Measurements from ENCODE around the gene PFKFB1. TPM values are rescaled to one million over a fixed set of nuclear protein-coding genes. Genes with fewer than 3 reads are reported as not detected.

Gene PFKFB1
- total RNA-seq, 1 experiment from 2014 or later, result 0.14 TPM

GRCh38 chrX:54964766-54965497 is 29.1 kb downstream of the PFKFB1 start:
- Histone ChIP-seq H3K27me3 (ENCODE audit: control insufficient read depth, insufficient read depth, low read length) (no peaks in the 10 kb centered on the region), H3K36me3 (replicated peaks; ENCODE audit: control insufficient read depth, insufficient read depth, low read length) (no peaks in the 10 kb centered on the region), H3K4me3 (ENCODE audit: insufficient read depth, low read depth, low read length) (no peak overlapping the region)
- DNase-seq, result no peak

- H3K4me3 ChIP-seq (ENCODE audit: insufficient read depth, low read depth, low read length), result no peak overlapping the region
- no peaks in the 10 kb centered on the region for H3K27me3 ChIP-seq (ENCODE audit: control insufficient read depth, insufficient read depth, low read length)
- H3K36me3 ChIP-seq (replicated peaks; ENCODE audit: control insufficient read depth, insufficient read depth, low read length), result no peaks in the 10 kb centered on the region
- DNase-seq, result no peak
These were observed 32.2 kb downstream of the PFKFB1 start for GRCh38 chrX:54961750-54962149.

GRCh38 chrX:54950730-54951375 is 43.1 kb downstream of the PFKFB1 start:
- DNase-seq, result no peak
- H3K36me3 ChIP-seq (replicated peaks; ENCODE audit: control insufficient read depth, insufficient read depth, low read length), result no peaks in the 10 kb centered on the region
- no peak overlapping the region for H3K4me3 ChIP-seq (ENCODE audit: insufficient read depth, low read depth, low read length)
- no peaks in the 10 kb centered on the region for H3K27me3 ChIP-seq (ENCODE audit: control insufficient read depth, insufficient read depth, low read length)

GRCh38 chrX:54945224-54945623 is 48.8 kb downstream of the PFKFB1 start:
- no peaks in the 10 kb centered on the region for H3K27me3 ChIP-seq (ENCODE audit: control insufficient read depth, insufficient read depth, low read length)
- H3K36me3 ChIP-seq (replicated peaks; ENCODE audit: control insufficient read depth, insufficient read depth, low read length), result no peaks in the 10 kb centered on the region
- no peak overlapping the region for H3K4me3 ChIP-seq (ENCODE audit: insufficient read depth, low read depth, low read length)
- no peak for DNase-seq

- no peak for DNase-seq
- no peaks in the 10 kb centered on the region for H3K36me3 ChIP-seq (replicated peaks; ENCODE audit: control insufficient read depth, insufficient read depth, low read length)
- H3K4me3 ChIP-seq (ENCODE audit: insufficient read depth, low read depth, low read length), result no peak overlapping the region
- H3K27me3 ChIP-seq (ENCODE audit: control insufficient read depth, insufficient read depth, low read length), result no peaks in the 10 kb centered on the region
These were observed 49.2 kb downstream of the PFKFB1 start for GRCh38 chrX:54944816-54945215.

- Histone ChIP-seq H3K27me3 (ENCODE audit: control insufficient read depth, insufficient read depth, low read length) (no peaks in the 10 kb centered on the region), H3K36me3 (replicated peaks; ENCODE audit: control insufficient read depth, insufficient read depth, low read length) (no peaks in the 10 kb centered on the region), H3K4me3 (ENCODE audit: insufficient read depth, low read depth, low read length) (no peak overlapping the region)
- DNase-seq, result no peak
These were observed 56.6 kb downstream of the PFKFB1 start for GRCh38 chrX:54937416-54937815.

- Histone ChIP-seq H3K27me3 (ENCODE audit: control insufficient read depth, insufficient read depth, low read length) (no peaks in the 10 kb centered on the region), H3K36me3 (replicated peaks; ENCODE audit: control insufficient read depth, insufficient read depth, low read length) (peaks cover 5% of the 10 kb centered on the region)
- no peak for DNase-seq
These were observed 58.7 kb downstream of the PFKFB1 start for GRCh38 chrX:54935306-54935705.

GRCh38 chrX:54934890-54935289 is 59.1 kb downstream of the PFKFB1 start:
- Histone ChIP-seq H3K36me3 (replicated peaks; ENCODE audit: control insufficient read depth, insufficient read depth, low read length) (peaks cover 5% of the 10 kb centered on the region), H3K27me3 (ENCODE audit: control insufficient read depth, insufficient read depth, low read length) (no peaks in the 10 kb centered on the region), H3K4me3 (ENCODE audit: insufficient read depth, low read depth, low read length) (no peak overlapping the region)
- no peak for DNase-seq

More at GRCh38 chrX:54935306-54935705, 58.7 kb downstream of the PFKFB1 start:
- H3K4me3 ChIP-seq (ENCODE audit: insufficient read depth, low read depth, low read length), result no peak overlapping the region

- H3K36me3 ChIP-seq (replicated peaks; ENCODE audit: control insufficient read depth, insufficient read depth, low read length), result peaks cover 11% of the 10 kb centered on the region
- H3K27me3 ChIP-seq (ENCODE audit: control insufficient read depth, insufficient read depth, low read length), result no peaks in the 10 kb centered on the region
- H3K4me3 ChIP-seq (ENCODE audit: insufficient read depth, low read depth, low read length), result no peak overlapping the region
- no peak for DNase-seq
These were observed 59.9 kb downstream of the PFKFB1 start for GRCh38 chrX:54934058-54934457.

GRCh38 chrX:54933150-54933826 is 60.7 kb downstream of the PFKFB1 start:
- no peak for DNase-seq
- Histone ChIP-seq H3K36me3 (replicated peaks; ENCODE audit: control insufficient read depth, insufficient read depth, low read length) (peaks cover 17% of the 10 kb centered on the region), H3K4me3 (ENCODE audit: insufficient read depth, low read depth, low read length) (no peak overlapping the region), H3K27me3 (ENCODE audit: control insufficient read depth, insufficient read depth, low read length) (no peaks in the 10 kb centered on the region)

- no peak for DNase-seq
- no peak overlapping the region for H3K4me3 ChIP-seq (ENCODE audit: insufficient read depth, low read depth, low read length)
- H3K27me3 ChIP-seq (ENCODE audit: control insufficient read depth, insufficient read depth, low read length), result no peaks in the 10 kb centered on the region
- H3K36me3 ChIP-seq (replicated peaks; ENCODE audit: control insufficient read depth, insufficient read depth, low read length), result peaks cover 20% of the 10 kb centered on the region
These were observed 62.9 kb downstream of the PFKFB1 start for GRCh38 chrX:54931107-54931506.

GRCh38 chrX:54930291-54931049 is 63.5 kb downstream of the PFKFB1 start:
- H3K36me3 ChIP-seq (replicated peaks; ENCODE audit: control insufficient read depth, insufficient read depth, low read length), result peaks cover 22% of the 10 kb centered on the region
- H3K4me3 ChIP-seq (ENCODE audit: insufficient read depth, low read depth, low read length), result no peak overlapping the region
- DNase-seq, result no peak
- no peaks in the 10 kb centered on the region for H3K27me3 ChIP-seq (ENCODE audit: control insufficient read depth, insufficient read depth, low read length)

- no peaks in the 10 kb centered on the region for H3K27me3 ChIP-seq (ENCODE audit: control insufficient read depth, insufficient read depth, low read length)
- H3K4me3 ChIP-seq (ENCODE audit: insufficient read depth, low read depth, low read length), result no peak overlapping the region
- DNase-seq, result peak; percentile 1
- peaks cover 27% of the 10 kb centered on the region for H3K36me3 ChIP-seq (replicated peaks; ENCODE audit: control insufficient read depth, insufficient read depth, low read length)
These were observed 65.1 kb downstream of the PFKFB1 start for GRCh38 chrX:54928876-54929275.

GRCh38 chrX:54926978-54927377 is 67.0 kb downstream of the PFKFB1 start:
- DNase-seq, result peak; percentile 0
- H3K4me3 ChIP-seq (ENCODE audit: insufficient read depth, low read depth, low read length), result no peak overlapping the region
- no peaks in the 10 kb centered on the region for H3K27me3 ChIP-seq (ENCODE audit: control insufficient read depth, insufficient read depth, low read length)
- H3K36me3 ChIP-seq (replicated peaks; ENCODE audit: control insufficient read depth, insufficient read depth, low read length), result peaks cover 32% of the 10 kb centered on the region

Measured in H7 (cell line).